Activated CD8-positive, alpha-beta T cell treated with anti-CD3 and anti-CD28 coated beads for 36 hours (primary cell): ENCODE measurements around the gene SPATA24. TPM values are rescaled to one million over a fixed set of nuclear protein-coding genes. Genes with fewer than 3 reads are reported as not detected.
"Not testable (repeated sequence)": the region's sequence is repeated elsewhere in the genome, so short reads cannot be mapped to it uniquely, and the experiment has no call there.

Source experiments
- ATAC-seq: fragments of 200-7000 bp; cut with Tn5 transposase; one replicate; pipeline ENCODE4 v1.10.0; 2021; ENCODE audit warnings: mild to moderate bottlenecking, moderate library complexity
- CTCF ChIA-PET: fragments of 350-600 bp; sonication (Branson Sonifier 250); formaldehyde crosslinking; loops from one replicate; lab custom pipeline; 2021; ENCODE audit warnings: antibody characterized with exemption; lab: Charles Lee
- POLR2A ChIA-PET: fragments of 350-600 bp; sonication (Branson Sonifier 250); formaldehyde crosslinking; loops from one replicate; lab custom pipeline; 2021; ENCODE audit warnings: antibody characterized with exemption; lab: Charles Lee
- DNase-seq: peaks from one replicate; pipeline ENCODE4 v3.0.0-alpha.2; 2020
- H3K27ac Mint-ChIP-seq: one replicate; pipeline ENCODE4 v1.8.0; 2021; ENCODE audit warnings: mild to moderate bottlenecking, mixed read lengths
- H3K27me3 Mint-ChIP-seq: one replicate; pipeline ENCODE4 v1.8.0; 2021; ENCODE audit warnings: mixed read lengths
- H3K36me3 Mint-ChIP-seq: one replicate; pipeline ENCODE4 v1.8.0; 2021; ENCODE audit warnings: low read depth, mixed read lengths
- H3K4me1 Mint-ChIP-seq: one replicate; pipeline ENCODE4 v1.8.0; 2021; ENCODE audit warnings: low read depth, mixed read lengths
- H3K4me3 Mint-ChIP-seq: one replicate; pipeline ENCODE4 v1.8.0; 2021; ENCODE audit warnings: mild to moderate bottlenecking, moderate library complexity, mixed read lengths
- H3K9me3 Mint-ChIP-seq: one replicate; pipeline ENCODE4 v1.8.0; 2021; ENCODE audit warnings: mixed read lengths
- intact Hi-C: fragments of 100-400 bp; cut with micrococcal nuclease; formaldehyde crosslinking; loops from one replicate; pipeline ENCODE4 v1.10.0; 2022
- total RNA-seq, 2 experiments: library from RNA; stranded (reverse); gene quantifications; one replicate each; pipeline ENCODE4 v1.2.3, GENCODE V29; 2021
- TF ChIP-seq, protein P1 (sequence below): fragments of 200-600 bp; IDR thresholded peaks from one replicate; pipeline ENCODE4 v1.8.0; 2022; ENCODE audit warnings: antibody characterized with exemption, mild to moderate bottlenecking

The SPATA24 gene
- total RNA-seq, 2 experiments from 2014 or later = 4.3 to 4.4 TPM

DNA sequence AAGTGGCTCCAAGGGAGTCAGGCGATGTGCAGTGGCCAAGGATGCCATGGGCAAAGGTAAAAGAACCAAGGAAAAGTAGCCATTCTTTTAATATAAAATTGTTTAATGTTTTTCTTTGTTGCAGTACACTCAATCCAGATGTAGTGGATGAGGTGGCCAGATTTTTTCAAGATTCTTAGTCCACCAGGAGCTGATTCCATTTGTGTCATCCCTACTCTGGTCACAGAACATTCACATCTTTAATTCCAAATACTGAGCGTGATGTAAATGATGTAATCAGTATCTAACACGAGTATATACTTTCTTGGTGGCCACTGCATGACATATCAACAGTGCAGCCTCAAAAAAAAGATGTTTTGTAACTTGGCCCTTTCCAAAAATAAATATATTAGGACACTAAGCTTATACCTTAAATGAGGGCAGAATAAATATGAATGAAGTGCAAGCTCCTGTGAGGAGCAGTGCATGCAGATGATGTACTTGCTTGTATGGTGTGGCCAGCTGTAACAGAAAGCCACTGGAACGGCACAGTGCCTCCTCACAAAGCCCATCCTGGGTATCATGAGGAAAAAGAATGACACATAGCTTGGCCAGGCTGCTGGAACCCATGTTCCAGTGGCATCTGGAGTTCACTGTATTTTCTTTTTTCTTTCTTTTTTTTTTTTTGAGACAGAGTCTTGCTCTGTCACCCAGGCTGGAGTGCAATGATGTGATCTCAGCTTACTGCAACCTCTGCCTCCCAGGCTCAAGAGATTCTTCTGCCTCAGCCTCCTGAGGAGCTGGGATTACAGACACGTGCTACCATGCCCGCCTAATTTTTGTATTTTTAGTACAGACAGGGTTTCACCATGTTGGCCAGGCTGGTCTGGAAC, 6.5 kb upstream of the SPATA24 start:
- Mint-ChIP-seq H3K27ac (no peak overlapping the region), H3K27me3 (no peaks in the 10 kb centered on the region), H3K4me3 (no peak overlapping the region), H3K4me1 (peaks cover 36% of the 10 kb centered on the region), H3K36me3 (peaks cover 13% of the 10 kb centered on the region), H3K9me3 (no peaks in the 10 kb centered on the region)
- TF ChIP-seq, protein P1, sequence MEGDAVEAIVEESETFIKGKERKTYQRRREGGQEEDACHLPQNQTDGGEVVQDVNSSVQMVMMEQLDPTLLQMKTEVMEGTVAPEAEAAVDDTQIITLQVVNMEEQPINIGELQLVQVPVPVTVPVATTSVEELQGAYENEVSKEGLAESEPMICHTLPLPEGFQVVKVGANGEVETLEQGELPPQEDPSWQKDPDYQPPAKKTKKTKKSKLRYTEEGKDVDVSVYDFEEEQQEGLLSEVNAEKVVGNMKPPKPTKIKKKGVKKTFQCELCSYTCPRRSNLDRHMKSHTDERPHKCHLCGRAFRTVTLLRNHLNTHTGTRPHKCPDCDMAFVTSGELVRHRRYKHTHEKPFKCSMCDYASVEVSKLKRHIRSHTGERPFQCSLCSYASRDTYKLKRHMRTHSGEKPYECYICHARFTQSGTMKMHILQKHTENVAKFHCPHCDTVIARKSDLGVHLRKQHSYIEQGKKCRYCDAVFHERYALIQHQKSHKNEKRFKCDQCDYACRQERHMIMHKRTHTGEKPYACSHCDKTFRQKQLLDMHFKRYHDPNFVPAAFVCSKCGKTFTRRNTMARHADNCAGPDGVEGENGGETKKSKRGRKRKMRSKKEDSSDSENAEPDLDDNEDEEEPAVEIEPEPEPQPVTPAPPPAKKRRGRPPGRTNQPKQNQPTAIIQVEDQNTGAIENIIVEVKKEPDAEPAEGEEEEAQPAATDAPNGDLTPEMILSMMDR = no peak
- POLR2A ChIA-PET = interaction anchor here (0.6 to 2.4 kb wide), 4 partner anchors 11 to 223 kb away, joined by 3 to 5 read pairs (median 4); no protein-coding TSS in a partner anchor
- ATAC-seq (no peak), DNase-seq (no peak)
- intact Hi-C loops = no loop called here
- CTCF ChIA-PET = interaction anchor here (0.6 to 2.3 kb wide), 8 partner anchors 10 to 208 kb away, joined by 3 to 19 read pairs (median 4); no protein-coding TSS in a partner anchor

- intact Hi-C loops, H3K27me3 Mint-ChIP-seq, H3K36me3 Mint-ChIP-seq, ATAC-seq, DNase-seq, H3K9me3 Mint-ChIP-seq, H3K4me3 Mint-ChIP-seq, H3K27ac Mint-ChIP-seq: not testable (repeated sequence)
- H3K4me1 Mint-ChIP-seq = peaks cover 31% of the 10 kb centered on the region
- CTCF ChIA-PET = interaction anchor here (1.5 to 2.3 kb wide), 2 partner anchors 13 to 104 kb away, joined by 4 to 19 read pairs; no protein-coding TSS in a partner anchor
- POLR2A ChIA-PET = interaction anchor here (0.9 to 1.1 kb wide), 2 partner anchors 48 to 225 kb away, joined by 3 to 5 read pairs; no protein-coding TSS in a partner anchor
These were observed 5.2 kb upstream of the SPATA24 start for GRCh38 chr5:139409116-139409515.

DNA sequence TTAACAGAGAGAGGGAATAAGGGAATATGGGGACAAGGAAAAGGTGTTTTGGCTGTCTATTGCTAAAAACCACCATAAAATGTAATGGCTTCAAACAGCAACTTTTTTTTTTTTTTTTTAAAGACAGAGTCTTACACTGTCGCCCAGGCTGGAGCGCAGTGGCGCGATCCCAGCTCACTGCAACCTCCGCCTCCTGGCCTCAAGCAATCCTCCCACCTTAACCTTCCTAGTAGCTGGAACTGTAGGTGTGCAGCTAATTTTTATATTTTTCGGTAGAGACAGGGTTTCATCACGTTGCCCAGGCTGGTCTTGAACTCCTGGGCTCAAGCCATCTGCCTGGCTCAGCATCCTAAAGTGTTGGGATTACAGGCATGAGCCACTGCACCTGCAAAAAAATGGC, 4.3 kb upstream of the SPATA24 start:
- ChIA-PET CTCF (interaction anchor here (1.5 kb wide), 1 partner anchor 105 kb away, joined by 4 read pairs; no protein-coding TSS in a partner anchor), POLR2A (interaction anchor here (0.9 to 2.2 kb wide), 2 partner anchors 13 to 49 kb away, joined by 3 to 5 read pairs; partner anchors contain the start of gene PROB1)
- intact Hi-C loops = no loop called here
- ATAC-seq (no peak), DNase-seq (no peak)
- no peak overlapping the region for H3K4me3 Mint-ChIP-seq
- peaks cover 1% of the 10 kb centered on the region for H3K36me3 Mint-ChIP-seq
- no peak overlapping the region for H3K27ac Mint-ChIP-seq
- TF ChIP-seq, protein P1 = no peak
- peaks cover 25% of the 10 kb centered on the region for H3K4me1 Mint-ChIP-seq
- no peaks in the 10 kb centered on the region for H3K9me3 Mint-ChIP-seq
- no peaks in the 10 kb centered on the region for H3K27me3 Mint-ChIP-seq

- Mint-ChIP-seq H3K27me3 (no peaks in the 10 kb centered on the region), H3K4me3 (no peak overlapping the region), H3K36me3 (no peaks in the 10 kb centered on the region), H3K9me3 (no peaks in the 10 kb centered on the region), H3K27ac (no peak overlapping the region), H3K4me1 (peaks cover 27% of the 10 kb centered on the region)
- TF ChIP-seq, protein P1 = no peak
- no peak for DNase-seq
- no peak for ATAC-seq
- intact Hi-C loops = no loop called here
- ChIA-PET POLR2A (interaction anchor here (2.2 to 6.5 kb wide), 2 partner anchors 7 to 13 kb away, joined by 5 to 49 read pairs; partner anchors contain the start of gene PROB1), CTCF (interaction anchor here (1.0 to 1.5 kb wide), 2 partner anchors 105 kb away, joined by 4 to 5 read pairs; no protein-coding TSS in a partner anchor)
These were observed 3.6 kb upstream of the SPATA24 start for GRCh38 chr5:139407517-139407916.

- Mint-ChIP-seq H3K36me3 (no peaks in the 10 kb centered on the region), H3K9me3 (no peaks in the 10 kb centered on the region), H3K27me3 (no peaks in the 10 kb centered on the region), H3K4me1 (peaks cover 28% of the 10 kb centered on the region), H3K4me3 (no peak overlapping the region), H3K27ac (no peak overlapping the region)
- intact Hi-C loops = no loop called here
- DNase-seq (no peak), ATAC-seq (no peak)
- POLR2A ChIA-PET = interaction anchor here (0.6 to 6.5 kb wide), 6 partner anchors 8 to 1087 kb away, joined by 3 to 49 read pairs (median 4); partner anchors contain the start of gene PROB1
- CTCF ChIA-PET = interaction anchor here (1.0 to 1.1 kb wide), 2 partner anchors 106 to 168 kb away, joined by 3 to 5 read pairs; no protein-coding TSS in a partner anchor
- TF ChIP-seq, protein P1 = no peak
These were observed 3.1 kb upstream of the SPATA24 start for GRCh38 chr5:139406963-139407362.
